ENCODE data around the gene PRELID3B.

PRELID3B gene

GRCh38 chr20:58992911-58993310 lies 49.7 kb downstream of the PRELID3B start:
- no peak for DNase-seq

GRCh38 chr20:58991715-58992114 lies 50.9 kb downstream of the PRELID3B start:
- no peak for DNase-seq

GRCh38 chr20:58990651-58991445 lies 51.7 kb downstream of the PRELID3B start:
- DNase-seq, result no peak

GRCh38 chr20:58989196-58989595 lies 53.4 kb downstream of the PRELID3B start:
- DNase-seq, result no peak

- no peak for DNase-seq
Observed at GRCh38 chr20:58988565-58988882, 54.1 kb downstream of the PRELID3B start.

GRCh38 chr20:58987790-58988564 lies 54.6 kb downstream of the PRELID3B start:
- DNase-seq, result no peak

GRCh38 chr20:58986968-58987517 lies 55.5 kb downstream of the PRELID3B start:
- DNase-seq, result no peak

GRCh38 chr20:58986286-58986967 lies 56.2 kb downstream of the PRELID3B start:
- DNase-seq, result no peak

GRCh38 chr20:58985656-58986055 lies 56.9 kb downstream of the PRELID3B start:
- no peak for DNase-seq

GRCh38 chr20:58984691-58985090 lies 57.9 kb downstream of the PRELID3B start:
- DNase-seq, result peak; percentile 5
